Caco-2 (cell line): ENCODE measurements around the gene DDX21. TPM values are rescaled to one million over a fixed set of nuclear protein-coding genes. Genes with fewer than 3 reads are reported as not detected.
"Not testable (repeated sequence)": the region's sequence is repeated elsewhere in the genome, so short reads cannot be mapped to it uniquely, and the experiment has no call there.

Experiments used
- BruUV-seq: library from RNA; stranded (reverse); fragments of 400-500 nt; replicated peaks from 2 replicates; lab custom pipeline; 2021; lab: Mats Ljungman, UMichigan
- CTCF ChIA-PET: fragments of 300-600 bp; sonication (Branson Sonifier 250); formaldehyde crosslinking; loops from one replicate; lab custom pipeline; 2022; ENCODE audit warnings: antibody characterized with exemption; lab: Charles Lee
- POLR2A ChIA-PET: fragments of 300-600 bp; sonication (Branson Sonifier 250); formaldehyde crosslinking; loops from one replicate; lab custom pipeline; 2022; ENCODE audit warnings: antibody characterized with exemption; lab: Charles Lee
- DNase-seq, 2 experiments: peaks; one replicate each; pipeline versions ENCODE4 v3.0.0 to v3.0.0-alpha.2; 2020 to 2022
- H3K27me3 ChIP-seq: replicated peaks from 2 replicates; pipeline ENCODE4 v1.6.0; 2011; ENCODE audit warnings: low read length; ENCODE audit not compliant: control insufficient read depth, insufficient read depth
- H3K36me3 ChIP-seq: 2 replicates; pipeline ENCODE4 v1.5.1; 2011; ENCODE audit warnings: low read length; ENCODE audit not compliant: control insufficient read depth, insufficient read depth
- H3K4me1 ChIP-seq: fragments of 250-450 bp; sonication (Bioruptor Pico); 2 replicates; pipeline ENCODE4 v1.5.1; 2020; ENCODE audit warnings: mild to moderate bottlenecking
- H3K4me3 ChIP-seq: 2 replicates; pipeline ENCODE4 v1.5.1; 2011; ENCODE audit warnings: low read depth, mild to moderate bottlenecking, control low read depth, low read length
- H3K9me3 ChIP-seq: fragments of 250-450 bp; sonication (Bioruptor Pico); 2 replicates; pipeline ENCODE4 v1.5.1; 2020; ENCODE audit warnings: mild to moderate bottlenecking, moderate library complexity
- H3K27ac Mint-ChIP-seq: one replicate; pipeline ENCODE4 v1.8.0; 2022; ENCODE audit warnings: mixed read lengths; ENCODE audit not compliant: unreplicated experiment
- H3K27me3 Mint-ChIP-seq: one replicate; pipeline ENCODE4 v1.8.0; 2022; ENCODE audit warnings: mixed read lengths; ENCODE audit not compliant: insufficient read depth, unreplicated experiment
- H3K36me3 Mint-ChIP-seq: one replicate; pipeline ENCODE4 v1.8.0; 2022; ENCODE audit warnings: mild to moderate bottlenecking, mixed read lengths; ENCODE audit not compliant: insufficient read depth, unreplicated experiment
- H3K4me1 Mint-ChIP-seq: one replicate; pipeline ENCODE4 v1.8.0; 2022; ENCODE audit warnings: low read depth, mixed read lengths; ENCODE audit not compliant: unreplicated experiment
- H3K4me3 Mint-ChIP-seq: one replicate; pipeline ENCODE4 v1.8.0; 2022; ENCODE audit warnings: mild to moderate bottlenecking, moderate library complexity, mixed read lengths; ENCODE audit not compliant: unreplicated experiment
- H3K9me3 Mint-ChIP-seq: one replicate; pipeline ENCODE4 v1.8.0; 2022; ENCODE audit warnings: mixed read lengths; ENCODE audit not compliant: unreplicated experiment
- CTCF ChIP-seq, 2 experiments: fragments of 200-600 bp in 1 of 2; IDR thresholded peaks; 1 replicate in 1 of 2; 2 replicates in 1 of 2; pipeline versions ENCODE4 v1.5.1 to v1.8.0; 2011 to 2022; ENCODE audit warnings: antibody characterized with exemption in 1 of 2, control low read depth in 1 of 2, inconsistent platforms in 1 of 2, low read depth in 1 of 2, low read length in 1 of 2, mild to moderate bottlenecking in 1 of 2, moderate library complexity in 1 of 2; ENCODE audit not compliant: insufficient read depth in 1 of 2, severe bottlenecking in 1 of 2, unreplicated experiment in 1 of 2
- intact Hi-C: fragments of 100-400 bp; cut with micrococcal nuclease; formaldehyde crosslinking; loops from one replicate; pipeline ENCODE4 v1.10.0; 2022; ENCODE audit not compliant: unreplicated experiment
- total RNA-seq: library from RNA; stranded (reverse); gene quantifications from 2 replicates; pipeline ENCODE4 v1.2.3, GENCODE V29; 2022

Gene DDX21
- total RNA-seq, 1 experiment from 2014 or later: 239 TPM

- no peaks in the 10 kb centered on the region for H3K27me3 Mint-ChIP-seq
- ChIA-PET POLR2A (no interaction called here), CTCF (no interaction called here)
- H3K36me3 Mint-ChIP-seq: peaks cover 29% of the 10 kb centered on the region
- intact Hi-C loops: no loop called here
- Histone ChIP-seq H3K4me1 (no peaks in the 10 kb centered on the region), H3K36me3 (peaks cover 3% of the 10 kb centered on the region), H3K9me3 (no peaks in the 10 kb centered on the region), H3K27me3 (no peaks in the 10 kb centered on the region), H3K4me3 (no peak overlapping the region)
- no TSS peak for BruUV-seq
- no peak for TF ChIP-seq CTCF (IDR thresholded peaks at IDR 0.05; ENCODE audit: insufficient read depth in 1 of 2, low read depth in 1 of 2, low read length in 1 of 2, severe bottlenecking in 1 of 2, unreplicated experiment in 1 of 2)
- no peaks in the 10 kb centered on the region for H3K9me3 Mint-ChIP-seq
- DNase-seq: no peak
- no peak overlapping the region for H3K4me3 Mint-ChIP-seq
- no peak overlapping the region for H3K27ac Mint-ChIP-seq
- no peaks in the 10 kb centered on the region for H3K4me1 Mint-ChIP-seq
These were observed 53.4 kb downstream of the DDX21 start for GRCh38 chr10:69009360-69009759.

- intact Hi-C loops: no loop called here
- no peak overlapping the region for H3K4me3 Mint-ChIP-seq
- H3K9me3 ChIP-seq: no peaks in the 10 kb centered on the region
- BruUV-seq: no TSS peak
- no peak for TF ChIP-seq CTCF (IDR thresholded peaks at IDR 0.05; ENCODE audit: insufficient read depth in 1 of 2, low read depth in 1 of 2, low read length in 1 of 2, severe bottlenecking in 1 of 2, unreplicated experiment in 1 of 2)
- ChIA-PET POLR2A (no interaction called here), CTCF (no interaction called here)
- no peaks in the 10 kb centered on the region for H3K4me1 Mint-ChIP-seq
- H3K27me3 Mint-ChIP-seq: no peaks in the 10 kb centered on the region
- H3K27me3 ChIP-seq: no peaks in the 10 kb centered on the region
- no peak for DNase-seq
- H3K36me3 ChIP-seq: peaks cover 3% of the 10 kb centered on the region
- H3K4me3 ChIP-seq: no peak overlapping the region
- H3K9me3 Mint-ChIP-seq: no peaks in the 10 kb centered on the region
- H3K27ac Mint-ChIP-seq: no peak overlapping the region
- no peaks in the 10 kb centered on the region for H3K4me1 ChIP-seq
- peaks cover 23% of the 10 kb centered on the region for H3K36me3 Mint-ChIP-seq
These were observed 54.2 kb downstream of the DDX21 start for GRCh38 chr10:69010151-69010640.

DNA sequence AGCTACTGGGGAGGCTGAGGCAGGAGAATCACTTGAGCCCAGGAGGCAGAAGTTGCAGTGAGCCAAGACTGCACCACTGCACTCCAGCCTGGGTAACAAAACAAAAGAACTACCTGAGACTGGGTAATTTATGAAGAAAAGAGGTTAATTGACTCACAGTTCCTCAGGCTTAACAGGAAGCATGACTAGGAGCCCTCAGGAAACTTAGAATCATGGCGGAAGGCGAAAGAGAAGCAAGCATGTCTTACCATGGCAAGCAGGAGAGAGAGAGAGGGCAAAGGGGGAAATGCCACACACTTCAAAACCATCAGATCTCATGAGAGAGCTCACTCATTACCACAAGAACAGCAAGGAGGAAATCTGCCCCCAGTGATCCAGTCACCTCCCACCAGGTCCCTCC is 56.8 kb downstream of the DDX21 start:
- H3K4me1 ChIP-seq, H3K27me3 Mint-ChIP-seq, H3K9me3 ChIP-seq, BruUV-seq, H3K9me3 Mint-ChIP-seq, POLR2A ChIA-PET, H3K27ac Mint-ChIP-seq, H3K36me3 ChIP-seq, H3K4me1 Mint-ChIP-seq, CTCF ChIA-PET, H3K4me3 ChIP-seq, DNase-seq, intact Hi-C loops, H3K4me3 Mint-ChIP-seq, H3K27me3 ChIP-seq: not testable (repeated sequence)
- H3K36me3 Mint-ChIP-seq: peaks cover 24% of the 10 kb centered on the region

DNA sequence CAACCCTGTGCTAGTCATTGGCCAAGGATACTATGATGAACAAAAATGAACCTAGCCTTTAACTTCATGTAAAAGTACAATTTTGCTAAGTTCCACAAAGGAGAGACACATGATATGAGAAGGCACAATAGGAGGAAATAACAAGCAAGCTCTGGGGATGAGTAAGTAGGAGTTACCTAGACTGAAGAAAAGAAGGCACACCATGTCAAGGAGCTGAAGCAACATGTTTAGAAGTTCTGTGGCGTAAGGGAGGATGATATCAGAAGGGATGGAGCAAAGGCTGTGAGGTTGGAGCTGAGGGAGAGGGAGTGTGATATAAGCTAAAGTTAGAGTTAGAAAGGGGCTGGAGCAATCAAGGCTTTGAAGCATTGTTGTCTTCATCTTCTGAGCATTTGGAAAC is 58.2 kb downstream of the DDX21 start:
- H3K27ac Mint-ChIP-seq: no peak overlapping the region
- no peak for TF ChIP-seq CTCF (IDR thresholded peaks at IDR 0.05; ENCODE audit: insufficient read depth in 1 of 2, low read depth in 1 of 2, low read length in 1 of 2, severe bottlenecking in 1 of 2, unreplicated experiment in 1 of 2)

More for the DNA sequence above, 58.2 kb downstream of the DDX21 start:
- ChIA-PET POLR2A (interaction anchor here (0.6 kb wide), 1 partner anchor 117 kb away, joined by 3 read pairs; no protein-coding TSS in a partner anchor), CTCF (no interaction called here)
- intact Hi-C loops: no loop called here
- Histone ChIP-seq H3K4me3 (no peak overlapping the region), H3K36me3 (peaks cover 7% of the 10 kb centered on the region), H3K27me3 (no peaks in the 10 kb centered on the region), H3K4me1 (no peaks in the 10 kb centered on the region), H3K9me3 (no peaks in the 10 kb centered on the region)
- peaks cover 31% of the 10 kb centered on the region for H3K36me3 Mint-ChIP-seq
- no peaks in the 10 kb centered on the region for H3K27me3 Mint-ChIP-seq
- no peaks in the 10 kb centered on the region for H3K9me3 Mint-ChIP-seq
- H3K4me1 Mint-ChIP-seq: no peaks in the 10 kb centered on the region
- BruUV-seq: no TSS peak
- no peak overlapping the region for H3K4me3 Mint-ChIP-seq
- DNase-seq: no peak
